GM12878 (cell line): Measurements from ENCODE around the gene LCAT. TPM values are rescaled to one million over a fixed set of nuclear protein-coding genes. Genes with fewer than 3 reads are reported as not detected.
A peak's percentile ranks its signal among the peaks of the same experiment; 100 is the strongest.

ENCODE experiments used
- ATF7 ChIP-seq: fragments of 450-650 bp; IDR thresholded peaks from 2 replicates; pipeline ENCODE4 v1.6.1; 2016; ENCODE audit warnings: low read depth, mild to moderate bottlenecking
- BMI1 ChIP-seq: fragments of 450-650 bp; IDR thresholded peaks from 2 replicates; pipeline ENCODE4 v1.6.1; 2016; ENCODE audit warnings: mild to moderate bottlenecking, moderate library complexity, borderline replicate concordance
- CREM ChIP-seq: IDR thresholded peaks from 2 replicates; pipeline ENCODE4 v1.6.1; 2014; ENCODE audit warnings: antibody characterized with exemption, low read depth
- EGR1 ChIP-seq, 2 experiments: IDR thresholded peaks; 1 replicate in 1 of 2; 2 replicates in 1 of 2; pipeline ENCODE4 v1.6.1; 2011 to 2012; ENCODE audit warnings: low read depth in 2 of 2, low read length in 2 of 2, borderline replicate concordance in 1 of 2, mild to moderate bottlenecking in 1 of 2, moderate library complexity in 1 of 2
- FOS ChIP-seq: IDR thresholded peaks from 3 replicates; pipeline ENCODE4 v1.6.1; 2011; ENCODE audit warnings: borderline replicate concordance; ENCODE audit not compliant: insufficient read length; ENCODE audit errors: extremely low read depth
- GABPA ChIP-seq: IDR thresholded peaks from 2 replicates; pipeline ENCODE4 v1.6.1; 2014; ENCODE audit warnings: antibody characterized with exemption, low read depth, mild to moderate bottlenecking, inconsistent platforms
- HDAC6 ChIP-seq: fragments of 200-600 bp; sonication (generic); IDR thresholded peaks from one replicate; pipeline ENCODE4 v1.8.0; 2017; ENCODE audit warnings: antibody characterized with exemption; ENCODE audit not compliant: unreplicated experiment
- JUND ChIP-seq: IDR thresholded peaks from 2 replicates; pipeline ENCODE4 v1.6.1; 2012; ENCODE audit warnings: low read depth, mild to moderate bottlenecking, low read length, improper control_type of control experiment, moderate library complexity
- LARP7 ChIP-seq: fragments of 450-650 bp; IDR thresholded peaks from 2 replicates; pipeline ENCODE4 v1.6.1; 2017; ENCODE audit warnings: mild to moderate bottlenecking
- MEF2B ChIP-seq: fragments of 450-650 bp; IDR thresholded peaks from 2 replicates; pipeline ENCODE4 v1.6.1; 2018; ENCODE audit warnings: mild to moderate bottlenecking, moderate library complexity; ENCODE audit not compliant: partially characterized antibody, poor library complexity, severe bottlenecking
- MTA3 ChIP-seq: IDR thresholded peaks from 2 replicates; pipeline ENCODE4 v1.6.1; 2012; ENCODE audit warnings: low read length, inconsistent platforms, borderline replicate concordance
- MYB ChIP-seq: fragments of 150-350 bp; IDR thresholded peaks from 2 replicates; pipeline ENCODE4 v1.6.1; 2014; ENCODE audit warnings: mild to moderate bottlenecking, low read depth, low read length, borderline replicate concordance
- NR2F1 ChIP-seq: fragments of 450-650 bp; conservative IDR thresholded peaks from 2 replicates; pipeline ENCODE4 v1.6.1; 2017; ENCODE audit warnings: mild to moderate bottlenecking
- RCOR1 ChIP-seq: conservative IDR thresholded peaks from 2 replicates; pipeline ENCODE4 v1.6.1; 2012; ENCODE audit warnings: low read depth, low read length, improper control_type of control experiment
- TARDBP ChIP-seq: IDR thresholded peaks from 2 replicates; pipeline ENCODE4 v1.6.1; 2016; ENCODE audit warnings: borderline replicate concordance
- TCF3 ChIP-seq: IDR thresholded peaks from 2 replicates; pipeline ENCODE4 v1.6.1; 2012; ENCODE audit warnings: low read depth, mild to moderate bottlenecking, low read length, borderline replicate concordance; ENCODE audit not compliant: insufficient read depth
- ZNF207 ChIP-seq: fragments of 450-650 bp; IDR thresholded peaks from 2 replicates; pipeline ENCODE4 v1.6.1; 2014; ENCODE audit warnings: antibody characterized with exemption, mild to moderate bottlenecking, borderline replicate concordance
- ZNF217 ChIP-seq: fragments of 450-650 bp; IDR thresholded peaks from 2 replicates; pipeline ENCODE4 v1.6.1; 2017; ENCODE audit warnings: antibody characterized with exemption, mild to moderate bottlenecking
- ZNF622 ChIP-seq: fragments of 450-650 bp; IDR thresholded peaks from 2 replicates; pipeline ENCODE4 v1.6.1; 2017; ENCODE audit warnings: mild to moderate bottlenecking, inconsistent platforms
- polyA plus RNA-seq, 11 experiments: library from polyadenylated mRNA; depleted of rRNA in 4 of 11; unstranded in 6 of 11; stranded (reverse) in 5 of 11; fragments of >200 nt; fragmentation: Nextera tagmentation in 4 of 11; fragmentation: Illumina TruSeq in 1 of 11; extraction: Ambion mirVana in 4 of 11; extraction: Trizol in 1 of 11; gene quantifications; 1 replicate in 1 of 11; 2 replicates in 10 of 11; pipeline versions ENCODE4 v1.2.1 to v1.2.3, GENCODE V29; 2011 to 2016; ENCODE audit warnings: inconsistent platforms in 2 of 11, missing spikeins in 2 of 11, low read depth in 1 of 11
- total RNA-seq, 4 experiments: library from RNA; depleted of rRNA in 3 of 4; stranded (reverse); fragments of >200 nt in 3 of 4; fragmentation: Illumina TruSeq in 1 of 4; extraction: Trizol in 1 of 4; gene quantifications; 2 replicates each; pipeline versions ENCODE4 v1.2.1 to v1.2.3, GENCODE V29; 2013 to 2021
- TF ChIP-seq, protein P1 (sequence below): IDR thresholded peaks from 2 replicates; pipeline ENCODE4 v1.6.1; 2011; ENCODE audit warnings: low read depth, mild to moderate bottlenecking, low read length, moderate library complexity, borderline replicate concordance; ENCODE audit errors: extremely low read depth
- TF ChIP-seq, protein P2 (sequence below): fragments of 450-650 bp; IDR thresholded peaks from 2 replicates; pipeline ENCODE4 v1.6.1; 2017; ENCODE audit warnings: mild to moderate bottlenecking, low read depth, inconsistent platforms; ENCODE audit not compliant: poor library complexity, severe bottlenecking
- TF ChIP-seq, protein P3 (sequence below): fragments of 450-650 bp; conservative IDR thresholded peaks from 2 replicates; pipeline ENCODE4 v1.6.1; 2017; ENCODE audit warnings: mild to moderate bottlenecking, moderate library complexity
- TF ChIP-seq, protein P4 (sequence below): fragments of 150-350 bp; IDR thresholded peaks from 2 replicates; pipeline ENCODE4 v1.6.1; 2014; ENCODE audit warnings: mild to moderate bottlenecking, low read depth, low read length

LCAT gene
- total and polyA plus RNA-seq, 10 of the 15 experiments (the other 5 are each of a cell fraction or from before 2014, with no cell fraction given), result 0.61 to 11.7 (median 3.3) TPM

DNA sequence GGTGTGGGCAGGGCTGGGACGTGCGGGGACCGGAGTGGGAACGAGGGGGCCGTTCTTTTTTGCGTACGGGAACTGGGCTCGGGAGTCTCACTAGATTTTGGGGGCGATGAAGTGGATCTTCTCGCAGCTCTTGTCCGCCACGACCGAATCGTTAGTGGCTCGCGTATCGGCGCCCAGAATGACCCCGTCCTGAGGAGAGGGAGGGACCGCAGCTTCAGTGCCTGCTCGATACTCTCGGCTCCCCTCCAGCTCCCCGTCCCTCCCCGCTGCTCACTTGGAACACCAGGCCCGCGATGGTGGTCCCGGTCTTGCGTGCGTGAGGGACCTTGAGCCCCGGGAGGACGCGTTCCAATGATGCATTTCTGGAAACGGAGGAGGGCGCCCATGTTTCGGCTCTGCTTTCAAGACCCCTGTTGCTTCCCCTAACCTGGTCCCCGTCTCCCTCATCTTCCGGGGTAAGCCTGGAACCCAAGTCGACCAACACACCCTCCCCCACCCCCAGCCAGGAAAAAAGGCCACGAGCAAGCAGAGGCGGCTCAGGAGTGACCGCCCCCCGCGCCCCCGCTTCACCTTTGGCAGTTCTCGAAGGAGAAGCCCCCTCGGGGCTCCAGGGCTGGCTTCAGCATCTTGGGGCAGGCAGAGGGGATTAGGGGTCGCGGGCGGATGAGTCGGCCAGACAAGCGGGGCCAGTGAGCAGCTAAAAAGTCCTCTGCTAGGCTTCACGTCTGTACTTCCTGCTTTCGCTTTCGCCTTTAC is 7.6 kb downstream of the LCAT start, which contains the start of gene PSMB10 (continued):
- no peak for TF ChIP-seq ZNF622
- no peak for TF ChIP-seq ZNF217
- 0 out of 3 replicates have a peak, but pooled peaks of 1 of the 2 experiments have one; percentile 2 for TF ChIP-seq EGR1 (IDR thresholded peaks at IDR 0.05; ENCODE audit: borderline replicate concordance in 1 of 2, low read depth in 2 of 2, low read length in 2 of 2)
- TF ChIP-seq GABPA, result no peak
- TF ChIP-seq, protein P1, sequence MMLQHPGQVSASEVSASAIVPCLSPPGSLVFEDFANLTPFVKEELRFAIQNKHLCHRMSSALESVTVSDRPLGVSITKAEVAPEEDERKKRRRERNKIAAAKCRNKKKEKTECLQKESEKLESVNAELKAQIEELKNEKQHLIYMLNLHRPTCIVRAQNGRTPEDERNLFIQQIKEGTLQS, result no peak
- TF ChIP-seq TCF3, result no peak
- no peak; the same call in 1 of the 2 replicates for TF ChIP-seq ZNF207
- TF ChIP-seq, protein P2, sequence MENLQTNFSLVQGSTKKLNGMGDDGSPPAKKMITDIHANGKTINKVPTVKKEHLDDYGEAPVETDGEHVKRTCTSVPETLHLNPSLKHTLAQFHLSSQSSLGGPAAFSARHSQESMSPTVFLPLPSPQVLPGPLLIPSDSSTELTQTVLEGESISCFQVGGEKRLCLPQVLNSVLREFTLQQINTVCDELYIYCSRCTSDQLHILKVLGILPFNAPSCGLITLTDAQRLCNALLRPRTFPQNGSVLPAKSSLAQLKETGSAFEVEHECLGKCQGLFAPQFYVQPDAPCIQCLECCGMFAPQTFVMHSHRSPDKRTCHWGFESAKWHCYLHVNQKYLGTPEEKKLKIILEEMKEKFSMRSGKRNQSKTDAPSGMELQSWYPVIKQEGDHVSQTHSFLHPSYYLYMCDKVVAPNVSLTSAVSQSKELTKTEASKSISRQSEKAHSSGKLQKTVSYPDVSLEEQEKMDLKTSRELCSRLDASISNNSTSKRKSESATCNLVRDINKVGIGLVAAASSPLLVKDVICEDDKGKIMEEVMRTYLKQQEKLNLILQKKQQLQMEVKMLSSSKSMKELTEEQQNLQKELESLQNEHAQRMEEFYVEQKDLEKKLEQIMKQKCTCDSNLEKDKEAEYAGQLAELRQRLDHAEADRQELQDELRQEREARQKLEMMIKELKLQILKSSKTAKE, result no peak
- no peak for TF ChIP-seq FOS
- TF ChIP-seq NR2F1, result peak; percentile 18; the same call in 1 of the 2 replicates
- no peak for TF ChIP-seq TARDBP
- no peak for TF ChIP-seq HDAC6
- TF ChIP-seq MTA3, result peak; percentile 33; the same call in 1 of the 2 replicates
- peak; percentile 52; the same call in 1 of the 2 replicates for TF ChIP-seq CREM
- no peak for TF ChIP-seq RCOR1
- no peak for TF ChIP-seq MEF2B
- TF ChIP-seq BMI1, result no peak
- TF ChIP-seq, protein P3, sequence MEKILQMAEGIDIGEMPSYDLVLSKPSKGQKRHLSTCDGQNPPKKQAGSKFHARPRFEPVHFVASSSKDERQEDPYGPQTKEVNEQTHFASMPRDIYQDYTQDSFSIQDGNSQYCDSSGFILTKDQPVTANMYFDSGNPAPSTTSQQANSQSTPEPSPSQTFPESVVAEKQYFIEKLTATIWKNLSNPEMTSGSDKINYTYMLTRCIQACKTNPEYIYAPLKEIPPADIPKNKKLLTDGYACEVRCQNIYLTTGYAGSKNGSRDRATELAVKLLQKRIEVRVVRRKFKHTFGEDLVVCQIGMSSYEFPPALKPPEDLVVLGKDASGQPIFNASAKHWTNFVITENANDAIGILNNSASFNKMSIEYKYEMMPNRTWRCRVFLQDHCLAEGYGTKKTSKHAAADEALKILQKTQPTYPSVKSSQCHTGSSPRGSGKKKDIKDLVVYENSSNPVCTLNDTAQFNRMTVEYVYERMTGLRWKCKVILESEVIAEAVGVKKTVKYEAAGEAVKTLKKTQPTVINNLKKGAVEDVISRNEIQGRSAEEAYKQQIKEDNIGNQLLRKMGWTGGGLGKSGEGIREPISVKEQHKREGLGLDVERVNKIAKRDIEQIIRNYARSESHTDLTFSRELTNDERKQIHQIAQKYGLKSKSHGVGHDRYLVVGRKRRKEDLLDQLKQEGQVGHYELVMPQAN, result peak; percentile 31; the same call in 1 of the 2 replicates
- TF ChIP-seq ATF7, result no peak
- TF ChIP-seq, protein P4, sequence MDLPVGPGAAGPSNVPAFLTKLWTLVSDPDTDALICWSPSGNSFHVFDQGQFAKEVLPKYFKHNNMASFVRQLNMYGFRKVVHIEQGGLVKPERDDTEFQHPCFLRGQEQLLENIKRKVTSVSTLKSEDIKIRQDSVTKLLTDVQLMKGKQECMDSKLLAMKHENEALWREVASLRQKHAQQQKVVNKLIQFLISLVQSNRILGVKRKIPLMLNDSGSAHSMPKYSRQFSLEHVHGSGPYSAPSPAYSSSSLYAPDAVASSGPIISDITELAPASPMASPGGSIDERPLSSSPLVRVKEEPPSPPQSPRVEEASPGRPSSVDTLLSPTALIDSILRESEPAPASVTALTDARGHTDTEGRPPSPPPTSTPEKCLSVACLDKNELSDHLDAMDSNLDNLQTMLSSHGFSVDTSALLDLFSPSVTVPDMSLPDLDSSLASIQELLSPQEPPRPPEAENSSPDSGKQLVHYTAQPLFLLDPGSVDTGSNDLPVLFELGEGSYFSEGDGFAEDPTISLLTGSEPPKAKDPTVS, result no peak; the same call in 1 of the 2 replicates
- TF ChIP-seq MYB, result no peak
- peak; percentile 73 for TF ChIP-seq LARP7
- no peak for TF ChIP-seq JUND
